A172 (cell line): ENCODE results near the gene HADHA. TPM values are rescaled to one million over a fixed set of nuclear protein-coding genes. Genes with fewer than 3 reads are reported as not detected.

Source experiments
- DNase-seq: peaks from one replicate; pipeline ENCODE4 v3.0.0-alpha.2; 2015; ENCODE audit warnings: low spot score
- total RNA-seq: library from RNA; depleted of rRNA; stranded (reverse); fragments of >200 nt; shearing (Covaris generic); gene quantifications from 2 replicates; pipeline ENCODE4 v1.2.3, GENCODE V29; 2014; rRNA removed

The HADHA gene
- total RNA-seq, 1 experiment from 2014 or later: 121 TPM

DNA sequence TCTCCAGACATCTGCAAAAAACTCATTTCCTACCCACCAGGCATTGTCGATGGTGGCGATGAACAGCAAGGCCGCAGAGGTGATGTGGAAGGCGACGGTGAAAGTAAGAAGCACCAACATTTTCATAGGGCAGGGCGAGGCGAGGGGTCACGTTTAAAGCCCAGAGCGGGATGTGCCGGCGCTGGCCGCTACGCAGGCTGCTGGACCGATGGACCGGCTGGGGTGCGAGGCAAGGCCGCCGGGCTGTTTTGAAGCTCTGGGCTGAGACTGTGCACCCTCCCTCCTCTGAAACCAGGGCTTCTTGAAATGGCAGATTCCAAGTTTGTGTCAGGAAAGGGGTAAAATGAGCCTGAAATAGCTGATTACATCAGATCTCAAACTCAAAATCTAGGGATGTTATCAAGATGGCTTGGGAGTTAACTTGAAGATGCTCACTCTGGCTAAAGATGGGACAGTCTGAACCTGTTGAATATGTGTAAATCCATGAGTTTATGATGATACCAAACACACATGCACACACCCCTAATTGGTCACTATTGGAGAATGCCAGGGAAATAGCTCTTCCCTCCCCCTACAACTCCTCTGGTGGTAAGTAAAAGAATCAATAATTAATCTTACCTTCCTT is 103.2 kb downstream of the HADHA start:
- DNase-seq: no peak

Other genes with a start within 250 kb of the HADHA start
- 148 and 268 TPM in 2 replicates for gene RAB10, start 210.5 kb downstream of the HADHA start, total RNA-seq
- gene GAREM2, start 71.5 kb downstream of the HADHA start, total RNA-seq: 3.8 and 5.3 TPM in 2 replicates
- 115 and 117 TPM in 2 replicates for gene HADHB, start 307 bp upstream of the HADHA start, total RNA-seq
- gene SELENOI, start 101.5 kb upstream of the HADHA start, total RNA-seq: 19.0 and 20.6 TPM in 2 replicates
- gene ADGRF3, start 102.2 kb upstream of the HADHA start, total RNA-seq: 0.07 and 0.12 TPM in 2 replicates
- gene DRC1, start 157.3 kb upstream of the HADHA start, total RNA-seq: 0.43 TPM in 1 of 2 replicates, not detected in the other
- 2.1 TPM in 1 of 2 replicates, not detected in the other for gene OTOF, start 233.5 kb upstream of the HADHA start, total RNA-seq